Activated CD8-positive, alpha-beta memory T cell treated with anti-CD3 and anti-CD28 coated beads, Interleukin-2, amount 10 ng/mL, durations not matched to agents 7 days and 5 days (primary cell): ENCODE data around the gene MYO1F. TPM values are rescaled to one million over a fixed set of nuclear protein-coding genes. Genes with fewer than 3 reads are reported as not detected.
"Not testable (repeated sequence)": the region's sequence is repeated elsewhere in the genome, so short reads cannot be mapped to it uniquely, and the experiment has no call there.

Source experiments
- ATAC-seq: fragments of 150-1000 bp; cut with Tn5 transposase; one replicate; pipeline ENCODE4 v1.10.0; 2021; ENCODE audit warnings: moderate library complexity
- CTCF ChIA-PET: fragments of 350-600 bp; sonication (Branson Sonifier 250); formaldehyde crosslinking; loops from one replicate; lab custom pipeline; 2021; ENCODE audit warnings: antibody characterized with exemption; lab: Charles Lee
- DNase-seq: peaks from one replicate; pipeline ENCODE4 v3.0.0-alpha.2; 2020
- H3K27ac Mint-ChIP-seq: one replicate; pipeline ENCODE4 v1.8.0; 2021; ENCODE audit warnings: mild to moderate bottlenecking, mixed read lengths
- H3K27me3 Mint-ChIP-seq: one replicate; pipeline ENCODE4 v1.8.0; 2021; ENCODE audit warnings: mixed read lengths
- H3K36me3 Mint-ChIP-seq: one replicate; pipeline ENCODE4 v1.8.0; 2021; ENCODE audit warnings: mild to moderate bottlenecking, mixed read lengths
- H3K4me1 Mint-ChIP-seq: one replicate; pipeline ENCODE4 v1.8.0; 2021; ENCODE audit warnings: mixed read lengths
- H3K4me3 Mint-ChIP-seq: one replicate; pipeline ENCODE4 v1.8.0; 2021; ENCODE audit warnings: mild to moderate bottlenecking, moderate library complexity, mixed read lengths
- H3K9me3 Mint-ChIP-seq: one replicate; pipeline ENCODE4 v1.8.0; 2022; ENCODE audit warnings: low read depth, mixed read lengths
- total RNA-seq, 2 experiments: library from RNA; stranded (reverse); gene quantifications; one replicate each; pipeline ENCODE4 v1.2.3, GENCODE V29; 2021

Gene MYO1F
- total RNA-seq, 2 experiments from 2014 or later, result 250 to 441 TPM

DNA sequence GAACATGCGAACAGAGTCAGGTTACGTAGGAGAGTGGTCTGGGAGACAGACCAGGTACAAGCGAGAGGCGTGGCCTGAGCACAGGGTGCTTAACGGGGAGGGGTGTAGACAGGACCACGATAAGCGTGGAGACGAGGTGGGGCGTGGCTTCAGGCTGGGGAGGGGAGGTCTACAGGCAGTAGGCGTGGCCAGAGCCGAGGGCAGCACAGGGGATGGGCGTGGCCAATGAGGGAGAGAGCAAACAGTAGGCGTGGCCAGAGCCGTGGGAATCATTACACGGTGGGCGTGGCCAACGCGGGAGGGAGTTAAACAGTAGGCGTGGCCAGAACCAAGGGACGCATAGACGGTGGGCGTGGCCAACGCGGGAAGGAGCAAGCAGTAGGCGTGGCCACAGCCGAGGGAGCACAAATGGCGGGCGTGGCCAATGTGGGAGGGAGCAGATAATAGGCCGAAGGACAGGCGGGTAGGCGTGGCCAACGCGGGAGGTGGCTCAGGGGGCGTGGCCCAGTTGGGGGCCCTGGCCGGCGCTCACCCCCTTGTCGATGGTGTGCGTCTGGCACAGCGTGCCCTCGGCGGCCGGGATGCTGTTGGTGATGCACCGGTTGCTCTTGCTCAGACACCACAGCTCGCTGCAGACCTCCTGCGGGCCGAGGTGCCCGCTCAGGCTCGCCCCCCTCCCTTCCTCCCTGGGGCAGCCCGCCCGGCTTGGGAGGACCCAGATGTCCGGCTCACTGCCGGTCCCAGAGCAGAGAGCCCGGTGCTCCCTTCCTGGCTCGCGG, 15.2 kb upstream of the MYO1F start:
- DNase-seq (peak; percentile 90), ATAC-seq (peak; percentile 91)
- H3K27ac Mint-ChIP-seq, result no peak overlapping the region
- peaks cover 6% of the 10 kb centered on the region for H3K27me3 Mint-ChIP-seq
- CTCF ChIA-PET, result interaction anchor here (1.8 to 4.8 kb wide), 3 partner anchors 12 to 23 kb away, joined by 9 to 55 read pairs (median 19); no protein-coding TSS in a partner anchor
- H3K4me3 Mint-ChIP-seq, result peak overlapping the region; percentile 63
- H3K4me1 Mint-ChIP-seq, result peaks cover 11% of the 10 kb centered on the region
- peaks cover 15% of the 10 kb centered on the region for H3K9me3 Mint-ChIP-seq
- H3K36me3 Mint-ChIP-seq, result peaks cover 4% of the 10 kb centered on the region

DNA sequence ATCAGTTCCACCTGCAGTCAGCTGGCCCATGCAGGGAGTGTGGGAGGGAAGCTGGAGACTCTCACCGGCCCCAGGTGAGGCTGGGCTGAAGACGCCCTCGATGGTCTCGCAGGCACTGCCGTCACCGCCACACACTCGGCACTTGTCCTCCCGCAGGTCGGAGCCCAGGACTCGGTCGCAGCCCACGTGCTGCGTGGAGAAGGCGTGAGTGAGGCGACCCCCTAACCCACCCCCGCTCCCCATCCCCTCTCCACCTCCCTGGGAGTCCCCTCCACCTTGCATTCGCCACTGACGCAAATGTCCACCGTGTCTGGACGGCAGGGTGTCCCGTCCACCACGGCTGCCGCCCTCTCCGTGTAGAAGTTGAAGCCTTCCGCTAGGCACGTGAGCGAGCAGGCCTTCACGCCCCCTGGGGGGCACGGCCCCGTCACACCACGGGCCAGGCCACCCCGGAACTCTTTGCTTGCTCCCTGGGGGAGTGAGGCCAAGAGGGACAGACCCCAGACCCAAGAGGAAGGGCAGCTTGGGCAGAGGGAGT, 12.0 kb upstream of the MYO1F start:
- DNase-seq (no peak), ATAC-seq (no peak)
- H3K4me3 Mint-ChIP-seq, result no peak overlapping the region
- H3K4me1 Mint-ChIP-seq, result peaks cover 11% of the 10 kb centered on the region
- H3K27me3 Mint-ChIP-seq, result peaks cover 6% of the 10 kb centered on the region
- no peak overlapping the region for H3K27ac Mint-ChIP-seq
- CTCF ChIA-PET, result interaction anchor here (0.7 to 3.6 kb wide), 3 partner anchors 9 to 22 kb away, joined by 3 to 28 read pairs (median 3); partner anchors contain the start of gene MYO1F
- peaks cover 4% of the 10 kb centered on the region for H3K36me3 Mint-ChIP-seq
- H3K9me3 Mint-ChIP-seq, result peaks cover 12% of the 10 kb centered on the region

DNA sequence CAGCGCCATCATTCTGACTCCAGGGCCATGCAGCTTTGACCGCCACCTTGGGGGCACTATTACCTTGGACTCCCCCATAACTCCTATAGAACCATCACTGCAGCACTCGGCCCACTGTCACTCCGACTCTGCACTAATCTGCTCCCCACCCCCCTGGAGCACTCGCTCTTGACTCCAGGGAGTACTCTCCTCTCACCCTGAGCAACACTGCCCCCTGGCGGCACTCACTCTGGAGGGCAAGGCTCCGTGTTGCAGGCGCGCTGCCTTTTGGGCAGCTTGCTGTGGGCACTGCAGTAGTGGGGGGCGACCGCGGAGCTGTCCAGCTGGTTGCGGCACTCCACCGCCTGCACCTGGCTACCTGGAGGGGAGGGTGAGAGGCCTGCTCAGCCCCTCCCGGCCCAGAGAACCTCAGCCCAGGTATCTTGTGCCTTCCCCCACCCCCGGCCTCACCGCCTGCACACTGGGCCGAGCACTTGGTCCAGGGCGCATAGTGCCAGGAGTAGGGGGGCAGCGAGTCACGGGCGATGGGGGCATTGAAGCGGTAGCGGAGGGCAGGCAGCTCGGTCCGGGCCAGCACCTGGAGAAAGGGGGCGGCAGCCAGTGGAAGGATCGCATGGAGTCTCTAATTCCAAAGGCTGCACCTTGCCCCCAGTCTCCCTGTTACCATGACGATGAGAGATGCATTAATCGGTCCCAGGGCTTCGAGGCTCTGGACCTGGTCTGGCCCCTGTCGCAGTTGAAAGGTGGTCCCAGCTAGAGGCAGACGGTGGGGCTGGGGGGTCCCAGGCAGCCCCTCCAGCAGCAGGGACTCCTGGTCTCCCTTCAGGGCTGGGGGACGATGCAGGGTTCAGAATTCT, 8.9 kb upstream of the MYO1F start:
- no peaks in the 10 kb centered on the region for H3K9me3 Mint-ChIP-seq
- ATAC-seq, result peak; percentile 68
- peaks cover under 1% of the 10 kb centered on the region for H3K4me1 Mint-ChIP-seq
- H3K27me3 Mint-ChIP-seq, result no peaks in the 10 kb centered on the region
- CTCF ChIA-PET, result interaction anchor here (0.6 to 3.6 kb wide), 9 partner anchors 8 to 325 kb away, joined by 3 to 28 read pairs (median 3); partner anchors contain the start of genes ANGPTL4, MARCHF2 and MYO1F
- DNase-seq, result peak; percentile 78
- H3K4me3 Mint-ChIP-seq, result no peak overlapping the region
- H3K27ac Mint-ChIP-seq, result no peak overlapping the region
- H3K36me3 Mint-ChIP-seq, result no peaks in the 10 kb centered on the region

DNA sequence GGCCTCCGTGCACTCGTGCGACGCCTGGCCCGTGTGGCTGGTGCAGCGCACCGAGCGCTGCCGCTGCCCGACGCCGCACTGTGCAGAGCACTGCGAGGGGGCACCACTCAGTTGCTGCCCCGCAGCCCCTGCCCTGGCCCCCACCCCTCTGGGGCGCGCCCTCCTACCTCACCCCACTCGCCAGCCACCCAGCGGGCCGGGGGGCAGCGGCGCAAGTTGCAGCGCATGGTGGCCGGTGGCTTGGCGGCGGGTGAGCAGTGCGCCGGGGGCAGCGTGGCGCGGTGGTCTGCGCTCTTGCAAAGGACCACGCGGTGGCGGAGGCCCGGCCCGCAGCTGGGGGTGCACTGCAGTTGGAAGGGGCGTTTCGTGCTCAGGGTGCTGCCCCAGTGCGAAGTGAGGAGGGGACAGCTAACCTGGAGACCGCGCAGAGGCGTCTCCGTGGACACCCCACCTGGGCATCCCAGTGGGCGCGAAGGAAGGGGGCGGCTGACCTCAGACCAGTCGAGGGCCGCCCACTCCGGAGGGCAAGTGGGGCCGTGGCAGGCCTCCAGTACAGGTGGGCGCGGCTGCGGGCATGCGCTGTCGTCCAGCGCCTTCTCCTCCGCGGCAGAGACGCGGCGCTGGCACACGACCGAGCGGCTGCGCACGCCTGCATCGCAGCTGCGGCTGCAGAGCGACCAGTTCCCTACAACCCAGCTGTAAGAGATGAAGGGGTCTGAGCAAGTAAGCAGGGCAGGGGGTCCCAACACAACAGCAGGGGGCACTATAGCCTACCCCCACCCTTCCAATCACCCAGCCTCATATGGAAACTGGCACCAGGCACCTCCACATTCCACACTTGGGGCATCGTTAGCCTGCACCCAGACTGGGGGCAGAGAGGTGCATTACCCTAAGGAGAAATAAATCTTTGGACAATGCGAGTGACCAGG, 8.0 kb upstream of the MYO1F start:
- Mint-ChIP-seq H3K36me3 (no peaks in the 10 kb centered on the region), H3K4me3 (no peak overlapping the region), H3K27ac (no peak overlapping the region), H3K27me3 (no peaks in the 10 kb centered on the region), H3K4me1 (peaks cover 4% of the 10 kb centered on the region), H3K9me3 (no peaks in the 10 kb centered on the region)
- no peak for ATAC-seq
- DNase-seq, result no peak
- CTCF ChIA-PET, result interaction anchor here (0.6 to 2.7 kb wide), 6 partner anchors 170 to 236 kb away, joined by 3 to 10 read pairs (median 3); partner anchors contain the start of genes ANGPTL4 and MARCHF2

DNA sequence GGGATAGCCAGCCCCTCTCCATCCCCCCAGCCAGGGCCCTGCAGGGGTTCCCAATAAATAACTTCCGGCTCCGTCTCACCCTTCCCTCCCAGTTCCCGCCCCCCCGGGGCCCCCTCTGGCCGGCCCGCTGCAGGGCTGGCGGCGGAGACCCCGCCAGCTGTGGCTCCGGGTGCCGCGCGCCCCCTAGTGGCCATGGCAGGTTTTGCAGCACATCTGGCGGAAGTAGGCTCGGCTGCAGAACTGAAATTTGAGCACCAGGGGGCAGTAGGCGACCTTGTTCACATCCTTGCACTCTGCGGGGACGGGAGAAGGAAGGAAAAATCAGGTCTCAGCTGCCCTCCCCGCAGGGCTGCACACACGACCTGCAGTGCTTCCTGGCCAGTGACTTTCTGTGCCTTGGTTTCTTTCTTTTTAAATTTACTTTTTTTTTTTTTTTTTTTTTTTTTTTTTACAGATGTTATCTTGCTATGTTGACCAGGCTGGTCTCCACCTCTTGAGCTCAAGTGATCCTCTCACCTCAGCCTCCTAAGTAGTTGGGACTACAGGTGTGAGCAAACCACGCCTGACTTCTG, 3.6 kb upstream of the MYO1F start:
- H3K27ac Mint-ChIP-seq, result no peak overlapping the region
- H3K4me1 Mint-ChIP-seq, result peaks cover 28% of the 10 kb centered on the region
- peaks cover 8% of the 10 kb centered on the region for H3K36me3 Mint-ChIP-seq
- no peak overlapping the region for H3K4me3 Mint-ChIP-seq
- H3K27me3 Mint-ChIP-seq, result peaks cover 7% of the 10 kb centered on the region
- ATAC-seq (peak; percentile 44), DNase-seq (peak; percentile 90)
- H3K9me3 Mint-ChIP-seq, result no peaks in the 10 kb centered on the region
- CTCF ChIA-PET, result interaction anchor here (0.6 to 9.4 kb wide), 69 partner anchors 8 to 1238 kb away, joined by 3 to 216 read pairs (median 4); partner anchors contain the start of genes FBXL12, HNRNPM, MARCHF2 and NDUFA7

DNA sequence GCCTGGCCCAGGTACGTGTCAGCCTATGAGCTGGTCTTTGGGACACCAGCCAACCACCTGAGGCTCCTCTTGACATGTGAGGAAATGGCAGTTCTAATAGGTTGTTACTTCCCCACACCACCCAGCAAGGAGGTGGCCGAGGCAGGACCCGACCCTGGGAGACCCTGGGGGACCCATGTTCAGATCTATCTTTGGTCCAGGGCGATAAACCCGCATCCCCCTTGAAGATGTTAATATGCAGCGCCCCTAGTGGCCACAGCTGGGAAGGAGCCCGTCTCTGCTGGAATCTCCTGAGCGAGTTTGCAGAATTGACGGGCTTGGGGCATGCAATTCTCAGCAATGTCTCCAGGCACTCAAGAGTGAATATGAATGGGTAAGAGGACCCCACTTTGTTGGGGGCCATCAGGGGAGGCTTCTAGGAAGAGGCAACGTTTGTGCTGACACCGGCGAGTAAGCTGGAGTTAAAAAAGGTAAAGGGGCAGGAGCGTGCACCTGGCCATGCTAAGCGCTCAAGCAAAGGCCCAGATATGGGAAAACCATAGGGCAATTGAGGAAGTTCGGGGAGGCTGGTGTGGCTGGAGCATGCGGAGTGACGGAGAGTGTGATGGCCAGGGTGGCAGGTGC, 1.5 kb upstream of the MYO1F start:
- CTCF ChIA-PET, result interaction anchor here (0.8 to 9.4 kb wide), 36 partner anchors 9 to 231 kb away, joined by 3 to 216 read pairs (median 6); partner anchors contain the start of genes HNRNPM, MARCHF2 and ZNF414
- DNase-seq (peak; percentile 89), ATAC-seq (no peak)
- H3K27me3 Mint-ChIP-seq, result peaks cover 7% of the 10 kb centered on the region
- H3K27ac Mint-ChIP-seq, result peak overlapping the region; percentile 62
- no peaks in the 10 kb centered on the region for H3K9me3 Mint-ChIP-seq
- H3K4me1 Mint-ChIP-seq, result peaks cover 48% of the 10 kb centered on the region
- peaks cover 28% of the 10 kb centered on the region for H3K36me3 Mint-ChIP-seq
- peak overlapping the region; percentile 37 for H3K4me3 Mint-ChIP-seq

DNA sequence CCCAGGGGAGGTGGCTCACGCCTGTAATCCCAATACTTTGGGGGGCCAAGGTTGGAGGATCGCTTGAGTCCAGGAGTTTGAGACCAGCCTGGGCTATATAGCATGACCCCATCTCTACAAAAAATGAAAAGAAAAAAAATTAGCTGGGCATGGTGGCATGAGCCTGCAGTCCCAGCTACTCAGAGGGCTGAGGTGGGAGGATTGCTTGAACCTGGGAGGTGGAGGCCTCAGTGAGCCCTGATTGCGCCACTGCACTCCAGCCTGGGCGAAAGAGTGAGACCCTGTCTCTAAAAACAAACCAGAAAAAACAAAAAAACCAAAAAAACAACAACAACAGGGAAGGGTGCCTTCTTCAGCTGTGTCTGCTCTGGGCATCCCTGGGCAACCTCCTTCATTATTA, 499 bp upstream of the MYO1F start:
- H3K4me3 Mint-ChIP-seq, result peak overlapping the region; percentile 83
- H3K9me3 Mint-ChIP-seq, result no peaks in the 10 kb centered on the region
- DNase-seq (no peak), ATAC-seq (no peak)
- H3K27me3 Mint-ChIP-seq, result peaks cover 7% of the 10 kb centered on the region
- CTCF ChIA-PET, result interaction anchor here (0.6 to 9.4 kb wide), 29 partner anchors 10 to 230 kb away, joined by 3 to 216 read pairs (median 6); partner anchors contain the start of genes HNRNPM, MARCHF2 and ZNF414
- peaks cover 34% of the 10 kb centered on the region for H3K36me3 Mint-ChIP-seq
- H3K27ac Mint-ChIP-seq, result peak overlapping the region; percentile 97
- peaks cover 56% of the 10 kb centered on the region for H3K4me1 Mint-ChIP-seq

DNA sequence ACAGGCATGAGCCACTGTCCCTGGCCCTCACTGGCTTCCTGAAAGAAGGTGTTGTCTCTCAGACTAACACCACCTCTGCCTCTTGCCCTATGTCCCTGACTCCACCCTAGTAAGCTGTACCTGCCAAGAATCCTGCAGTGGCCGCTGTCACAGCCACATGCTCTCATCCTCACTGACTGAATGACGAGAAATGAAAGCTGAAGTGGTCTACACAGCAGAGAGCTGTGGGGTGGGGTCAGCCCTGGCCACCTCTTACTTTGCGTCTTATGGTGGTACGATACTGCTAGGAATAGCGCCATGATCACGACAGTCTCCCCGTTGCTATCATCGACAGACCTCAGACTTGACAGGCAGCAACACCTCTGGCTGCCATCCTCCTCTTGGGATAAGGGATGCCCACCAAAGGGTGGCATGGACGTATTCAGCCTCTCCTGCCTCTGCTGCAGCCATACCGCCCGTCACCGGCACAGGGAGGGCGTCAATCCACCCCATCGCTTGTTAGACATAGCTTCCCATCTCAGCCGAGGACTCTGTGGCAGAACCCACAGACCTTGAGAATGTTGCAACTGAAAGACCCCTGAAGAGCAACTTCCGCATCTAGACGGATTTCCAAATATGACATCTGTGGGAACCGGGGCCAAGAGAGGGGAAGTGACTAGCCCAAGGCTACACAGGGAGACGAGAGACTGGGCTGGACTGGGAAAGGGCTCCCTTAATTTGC, 809 bp downstream of the MYO1F start:
- Mint-ChIP-seq H3K9me3 (no peaks in the 10 kb centered on the region), H3K4me1 (peaks cover 67% of the 10 kb centered on the region), H3K4me3 (peak overlapping the region; percentile 83), H3K27me3 (peaks cover 7% of the 10 kb centered on the region), H3K27ac (peak overlapping the region; percentile 97), H3K36me3 (peaks cover 40% of the 10 kb centered on the region)
- ATAC-seq (peak; percentile 45), DNase-seq (peak; percentile 77)
- CTCF ChIA-PET, result interaction anchor here (1.1 to 9.4 kb wide), 13 partner anchors 12 to 228 kb away, joined by 3 to 216 read pairs (median 6); partner anchors contain the start of genes MARCHF2 and ZNF414

DNA sequence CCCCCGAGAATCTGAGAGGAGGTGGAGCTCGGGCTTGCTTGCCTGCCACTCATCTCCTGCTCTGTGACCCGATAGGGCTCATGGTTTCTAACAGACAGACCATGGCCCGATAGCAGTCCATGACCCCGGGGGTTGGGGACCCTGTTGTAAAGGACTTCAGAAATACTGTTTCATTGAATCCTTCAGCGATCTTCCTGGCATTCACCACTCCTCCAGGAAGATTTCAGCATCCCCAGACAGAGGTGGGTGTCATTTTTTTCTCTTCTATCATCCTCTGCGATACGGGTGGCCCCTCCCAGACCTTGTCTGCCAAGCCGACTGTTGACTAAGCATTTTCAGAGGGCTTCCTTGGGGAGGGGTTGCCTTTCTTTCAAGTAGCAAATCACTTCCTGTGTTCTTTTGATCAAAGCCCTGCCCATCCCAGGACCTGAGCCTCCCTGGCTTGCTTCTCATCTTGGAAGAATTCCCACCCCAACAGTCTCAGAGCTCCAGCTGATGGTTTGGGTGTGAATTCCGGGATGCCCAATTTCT, 1.7 kb downstream of the MYO1F start:
- DNase-seq (peak; percentile 84), ATAC-seq (peak; percentile 45)
- CTCF ChIA-PET, result interaction anchor here (1.1 to 9.4 kb wide), 10 partner anchors 11 to 228 kb away, joined by 3 to 216 read pairs (median 6); partner anchors contain the start of genes MARCHF2 and ZNF414
- H3K9me3 Mint-ChIP-seq, result no peaks in the 10 kb centered on the region
- peak overlapping the region; percentile 97 for H3K27ac Mint-ChIP-seq
- H3K4me3 Mint-ChIP-seq, result peak overlapping the region; percentile 83
- peaks cover 71% of the 10 kb centered on the region for H3K4me1 Mint-ChIP-seq
- H3K36me3 Mint-ChIP-seq, result peaks cover 46% of the 10 kb centered on the region
- peaks cover 7% of the 10 kb centered on the region for H3K27me3 Mint-ChIP-seq

DNA sequence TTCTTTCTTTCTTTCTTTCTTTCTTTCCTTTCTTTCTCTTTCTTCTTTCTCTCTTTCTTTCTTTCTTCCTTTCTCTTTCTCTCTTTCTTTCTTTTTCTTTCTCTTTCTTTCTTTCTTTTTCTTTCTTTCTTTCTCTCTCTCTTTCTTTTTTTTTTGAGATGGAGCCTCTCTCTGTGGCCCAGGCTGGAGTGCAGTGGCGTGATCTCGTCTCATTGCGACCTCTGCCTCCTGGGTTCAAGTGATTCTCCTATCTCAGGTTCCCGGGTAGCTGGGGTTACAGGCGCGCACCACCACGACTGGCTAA, 2.7 kb downstream of the MYO1F start:
- DNase-seq, H3K9me3 Mint-ChIP-seq, ATAC-seq, H3K27me3 Mint-ChIP-seq: not testable (repeated sequence)
- Mint-ChIP-seq H3K4me1 (peaks cover 80% of the 10 kb centered on the region), H3K27ac (peak overlapping the region; percentile 97), H3K4me3 (peak overlapping the region; percentile 83), H3K36me3 (peaks cover 53% of the 10 kb centered on the region)
- CTCF ChIA-PET, result interaction anchor here (1.4 to 9.4 kb wide), 3 partner anchors 58 to 161 kb away, joined by 4 to 136 read pairs (median 14); partner anchors contain the start of genes MARCHF2 and ZNF414
